ENCODE data around the gene NOL4L.

Gene NOL4L

GRCh38 chr20:32455901-32456701 lies 129.0 kb downstream of the NOL4L start:
- no peak for ATAC-seq
- no peak for TF ChIP-seq POU6F1 (CRISPR knock-in tag; IDR thresholded peaks at IDR 0.05; ENCODE audit: borderline replicate concordance, low read depth)
- TF ChIP-seq, protein P1, sequence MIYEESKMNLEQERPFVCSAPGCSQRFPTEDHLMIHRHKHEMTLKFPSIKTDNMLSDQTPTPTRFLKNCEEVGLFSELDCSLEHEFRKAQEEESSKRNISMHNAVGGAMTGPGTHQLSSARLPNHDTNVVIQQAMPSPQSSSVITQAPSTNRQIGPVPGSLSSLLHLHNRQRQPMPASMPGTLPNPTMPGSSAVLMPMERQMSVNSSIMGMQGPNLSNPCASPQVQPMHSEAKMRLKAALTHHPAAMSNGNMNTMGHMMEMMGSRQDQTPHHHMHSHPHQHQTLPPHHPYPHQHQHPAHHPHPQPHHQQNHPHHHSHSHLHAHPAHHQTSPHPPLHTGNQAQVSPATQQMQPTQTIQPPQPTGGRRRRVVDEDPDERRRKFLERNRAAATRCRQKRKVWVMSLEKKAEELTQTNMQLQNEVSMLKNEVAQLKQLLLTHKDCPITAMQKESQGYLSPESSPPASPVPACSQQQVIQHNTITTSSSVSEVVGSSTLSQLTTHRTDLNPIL (CRISPR knock-in tag; IDR thresholded peaks at IDR 0.05; ENCODE audit: low read depth), result no peak
- TF ChIP-seq TOX (CRISPR knock-in tag; IDR thresholded peaks at IDR 0.05; ENCODE audit: borderline replicate concordance), result no peak
- no peak for TF ChIP-seq ZNF8 (CRISPR knock-in tag; IDR thresholded peaks at IDR 0.05)
- no peak for TF ChIP-seq BACH2 (CRISPR knock-in tag; IDR thresholded peaks at IDR 0.05; ENCODE audit: borderline replicate concordance)
- no peak for TF ChIP-seq SNAI2 (CRISPR knock-in tag; IDR thresholded peaks at IDR 0.05)
- TF ChIP-seq TSHZ2 (CRISPR knock-in tag; IDR thresholded peaks at IDR 0.05), result no peak
- TF ChIP-seq OSR1 (CRISPR knock-in tag; IDR thresholded peaks at IDR 0.05), result no peak
- no peak for TF ChIP-seq ZNF565 (CRISPR knock-in tag; conservative IDR thresholded peaks at IDR 0.05; ENCODE audit: low read depth)
- TF ChIP-seq ZNF70 (CRISPR knock-in tag; IDR thresholded peaks at IDR 0.05), result no peak
- TF ChIP-seq CSDC2 (CRISPR knock-in tag; IDR thresholded peaks at IDR 0.05), result no peak

DNA sequence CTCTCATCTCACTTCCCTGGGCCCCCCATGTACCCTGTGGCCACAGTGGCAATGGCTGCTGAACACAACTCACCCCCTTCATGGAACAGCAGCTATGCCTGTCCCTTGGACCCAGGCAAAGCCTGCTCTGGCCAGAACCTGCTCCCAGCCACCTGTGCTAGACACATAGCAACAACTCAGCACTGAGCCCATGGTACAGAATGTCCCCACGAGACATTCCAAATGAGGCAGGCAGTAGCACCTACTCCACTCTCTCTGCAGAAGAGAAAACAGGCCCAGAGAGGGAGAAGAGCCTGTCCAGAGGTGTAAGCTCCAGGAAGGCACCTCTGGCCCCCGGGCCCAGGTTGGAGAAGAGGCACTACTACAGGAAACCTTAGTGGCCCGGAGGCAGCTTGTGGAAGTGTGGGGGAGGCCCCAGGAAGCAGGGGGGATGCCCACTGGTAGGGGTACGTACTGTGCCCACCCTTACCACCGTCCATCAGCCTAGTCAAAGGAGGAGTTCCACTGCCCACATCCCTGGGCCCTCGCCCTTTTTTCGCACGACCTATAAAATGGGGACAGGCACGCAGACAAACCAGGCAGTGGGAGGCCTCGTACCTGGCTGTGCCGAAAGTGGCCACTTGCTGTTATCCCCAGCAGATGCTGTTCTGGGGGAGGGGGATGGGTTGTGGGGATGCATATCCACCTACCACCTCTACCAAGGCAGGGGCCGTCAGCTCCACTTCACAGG lies 129.8 kb downstream of the NOL4L start:
- no peak for ATAC-seq
- no peak for TF ChIP-seq ARNTL (CRISPR knock-in tag; IDR thresholded peaks at IDR 0.05; ENCODE audit: borderline replicate concordance, low read depth)
- no peak for TF ChIP-seq ZC3H10 (CRISPR knock-in tag; IDR thresholded peaks at IDR 0.05)
- TF ChIP-seq, protein P1 (CRISPR knock-in tag; IDR thresholded peaks at IDR 0.05; ENCODE audit: low read depth), result no peak

- no peak for ATAC-seq
- TF ChIP-seq PATZ1 (CRISPR knock-in tag; IDR thresholded peaks at IDR 0.05; ENCODE audit: borderline replicate concordance), result no peak
- no peak for TF ChIP-seq ESRRG (CRISPR knock-in tag; IDR thresholded peaks at IDR 0.05)
- no peak for TF ChIP-seq CSRNP3 (CRISPR knock-in tag; IDR thresholded peaks at IDR 0.05)
- TF ChIP-seq CSDC2 (CRISPR knock-in tag; IDR thresholded peaks at IDR 0.05), result no peak
- TF ChIP-seq ZNF8 (CRISPR knock-in tag; IDR thresholded peaks at IDR 0.05), result no peak
- TF ChIP-seq TSHZ2 (CRISPR knock-in tag; IDR thresholded peaks at IDR 0.05), result no peak
- TF ChIP-seq ZC3H10 (CRISPR knock-in tag; IDR thresholded peaks at IDR 0.05), result no peak
- no peak for TF ChIP-seq ISL1 (CRISPR knock-in tag; IDR thresholded peaks at IDR 0.05)
- no peak for TF ChIP-seq ARNTL (CRISPR knock-in tag; IDR thresholded peaks at IDR 0.05; ENCODE audit: borderline replicate concordance, low read depth)
- TF ChIP-seq GLIS3 (CRISPR knock-in tag; IDR thresholded peaks at IDR 0.05), result no peak
Measured at GRCh38 chr20:32454164-32455145, 130.7 kb downstream of the NOL4L start.

Data from SK-N-SH treated with all-trans-retinoic acid at 6 μM for 48 hours (cell line).